ENCODE measurements around the gene SORCS2. TPM values are rescaled to one million over a fixed set of nuclear protein-coding genes. Genes with fewer than 3 reads are reported as not detected.

SORCS2 gene
- total RNA-seq, 1 experiment from 2014 or later: not detected

GRCh38 chr4:7466904-7467303 is 274.6 kb downstream of the SORCS2 start:
- intact Hi-C loops (cut with micrococcal nuclease; ENCODE audit: unreplicated experiment): no loop called here
- CTCF ChIA-PET: no interaction called here
- peaks cover 54% of the 10 kb centered on the region for H3K27me3 Mint-ChIP-seq (ENCODE audit: unreplicated experiment)
- no peaks in the 10 kb centered on the region for H3K36me3 Mint-ChIP-seq (ENCODE audit: insufficient read depth, unreplicated experiment)
- no peak overlapping the region for H3K4me3 Mint-ChIP-seq (ENCODE audit: low read depth, unreplicated experiment)
- BruUV-seq (replicated peaks): no TSS peak
- DNase-seq: no peak
- H3K9me3 Mint-ChIP-seq (ENCODE audit: low read depth, unreplicated experiment): no peaks in the 10 kb centered on the region
- no peaks in the 10 kb centered on the region for H3K4me1 Mint-ChIP-seq (ENCODE audit: low read depth, unreplicated experiment)
- TF ChIP-seq CTCF (IDR thresholded peaks at IDR 0.05; ENCODE audit: unreplicated experiment): no peak
- H3K27ac Mint-ChIP-seq (ENCODE audit: unreplicated experiment): no peak overlapping the region

- no peak for DNase-seq
- no peak for TF ChIP-seq CTCF (IDR thresholded peaks at IDR 0.05; ENCODE audit: unreplicated experiment)
- Mint-ChIP-seq H3K4me1 (ENCODE audit: low read depth, unreplicated experiment) (no peaks in the 10 kb centered on the region), H3K4me3 (ENCODE audit: low read depth, unreplicated experiment) (no peak overlapping the region), H3K36me3 (ENCODE audit: insufficient read depth, unreplicated experiment) (no peaks in the 10 kb centered on the region), H3K27me3 (ENCODE audit: unreplicated experiment) (peaks cover 58% of the 10 kb centered on the region), H3K27ac (ENCODE audit: unreplicated experiment) (no peak overlapping the region), H3K9me3 (ENCODE audit: low read depth, unreplicated experiment) (no peaks in the 10 kb centered on the region)
- intact Hi-C loops (cut with micrococcal nuclease; ENCODE audit: unreplicated experiment): no loop called here
- CTCF ChIA-PET: no interaction called here
- no TSS peak for BruUV-seq (replicated peaks)
Measured at GRCh38 chr4:7467471-7467870, 275.1 kb downstream of the SORCS2 start.

- no TSS peak for BruUV-seq (replicated peaks)
- no peak for TF ChIP-seq CTCF (IDR thresholded peaks at IDR 0.05; ENCODE audit: unreplicated experiment)
- DNase-seq: no peak
- peaks cover 70% of the 10 kb centered on the region for H3K27me3 Mint-ChIP-seq (ENCODE audit: unreplicated experiment)
- no peak overlapping the region for H3K27ac Mint-ChIP-seq (ENCODE audit: unreplicated experiment)
- intact Hi-C loops (cut with micrococcal nuclease; ENCODE audit: unreplicated experiment): no loop called here
- H3K4me3 Mint-ChIP-seq (ENCODE audit: low read depth, unreplicated experiment): no peak overlapping the region
- no peaks in the 10 kb centered on the region for H3K36me3 Mint-ChIP-seq (ENCODE audit: insufficient read depth, unreplicated experiment)
- CTCF ChIA-PET: no interaction called here
- no peaks in the 10 kb centered on the region for H3K9me3 Mint-ChIP-seq (ENCODE audit: low read depth, unreplicated experiment)
- H3K4me1 Mint-ChIP-seq (ENCODE audit: low read depth, unreplicated experiment): no peaks in the 10 kb centered on the region
Measured at GRCh38 chr4:7469023-7469422, 276.7 kb downstream of the SORCS2 start.

- peaks cover 73% of the 10 kb centered on the region for H3K27me3 Mint-ChIP-seq (ENCODE audit: unreplicated experiment)
- H3K27ac Mint-ChIP-seq (ENCODE audit: unreplicated experiment): no peak overlapping the region
- H3K9me3 Mint-ChIP-seq (ENCODE audit: low read depth, unreplicated experiment): no peaks in the 10 kb centered on the region
- BruUV-seq (replicated peaks): no TSS peak
- CTCF ChIA-PET: no interaction called here
- TF ChIP-seq CTCF (IDR thresholded peaks at IDR 0.05; ENCODE audit: unreplicated experiment): no peak
- no peak for DNase-seq
- H3K4me1 Mint-ChIP-seq (ENCODE audit: low read depth, unreplicated experiment): no peaks in the 10 kb centered on the region
- no peak overlapping the region for H3K4me3 Mint-ChIP-seq (ENCODE audit: low read depth, unreplicated experiment)
- no peaks in the 10 kb centered on the region for H3K36me3 Mint-ChIP-seq (ENCODE audit: insufficient read depth, unreplicated experiment)
- intact Hi-C loops (cut with micrococcal nuclease; ENCODE audit: unreplicated experiment): no loop called here
Measured at GRCh38 chr4:7470111-7470510, 277.8 kb downstream of the SORCS2 start.
